ENCODE results near the gene CSRNP3. TPM values are rescaled to one million over a fixed set of nuclear protein-coding genes. Genes with fewer than 3 reads are reported as not detected.

CSRNP3 gene
- total RNA-seq, 2 donors from 2014 or later = 1.8 to 2.7 TPM

GRCh38 chr2:165632594-165632993 is 163.1 kb downstream of the CSRNP3 start:
- ATAC-seq (ENCODE audit: insufficient number of reproducible peaks, low FRiP score, low read depth) = no peak
- no peak overlapping the region for H3K27ac ChIP-seq
- TF ChIP-seq CTCF (IDR thresholded peaks at IDR 0.05) = no peak

GRCh38 chr2:165633431-165633830 is 163.9 kb downstream of the CSRNP3 start:
- ATAC-seq (ENCODE audit: insufficient number of reproducible peaks, low FRiP score, low read depth) (no peak), DNase-seq (ENCODE audit: low spot score) (no peak)
- Histone ChIP-seq H3K9me3 (no peaks in the 10 kb centered on the region), H3K27me3 (replicated peaks; ENCODE audit: insufficient read depth) (no peaks in the 10 kb centered on the region), H3K36me3 (no peaks in the 10 kb centered on the region), H3K4me1 (ENCODE audit: control insufficient read depth in 1 of 2, low read depth in 2 of 2) (peaks cover 0 to 12% of the 10 kb centered on the region in 2 donors), H3K27ac (no peak overlapping the region), H3K4me3 (no peak overlapping the region)
- TF ChIP-seq CTCF (IDR thresholded peaks at IDR 0.05) = no peak

More at GRCh38 chr2:165632594-165632993, 163.1 kb downstream of the CSRNP3 start:
- H3K9me3 ChIP-seq = no peaks in the 10 kb centered on the region
- no peak overlapping the region for H3K4me3 ChIP-seq
- no peak for DNase-seq (ENCODE audit: low spot score)
- no peaks in the 10 kb centered on the region for H3K36me3 ChIP-seq
- H3K4me1 ChIP-seq (ENCODE audit: control insufficient read depth in 1 of 2, low read depth in 2 of 2) = peaks cover 0 to 12% of the 10 kb centered on the region in 2 donors
- H3K27me3 ChIP-seq (replicated peaks; ENCODE audit: insufficient read depth) = no peaks in the 10 kb centered on the region

- Histone ChIP-seq H3K27me3 (replicated peaks; ENCODE audit: insufficient read depth) (no peaks in the 10 kb centered on the region), H3K27ac (no peak overlapping the region), H3K9me3 (no peaks in the 10 kb centered on the region), H3K4me1 (ENCODE audit: control insufficient read depth in 1 of 2, low read depth in 2 of 2) (peaks cover 0 to 12% of the 10 kb centered on the region in 2 donors), H3K4me3 (no peak overlapping the region), H3K36me3 (no peaks in the 10 kb centered on the region)
- DNase-seq (ENCODE audit: low spot score) (no peak), ATAC-seq (ENCODE audit: insufficient number of reproducible peaks, low FRiP score, low read depth) (no peak)
- TF ChIP-seq CTCF (IDR thresholded peaks at IDR 0.05) = no peak
Observed at GRCh38 chr2:165634282-165634681, 164.8 kb downstream of the CSRNP3 start.

- H3K27me3 ChIP-seq (replicated peaks; ENCODE audit: insufficient read depth) = no peaks in the 10 kb centered on the region
- ATAC-seq (ENCODE audit: insufficient number of reproducible peaks, low FRiP score, low read depth) = no peak
- H3K36me3 ChIP-seq = no peaks in the 10 kb centered on the region
- no peak overlapping the region for H3K4me3 ChIP-seq
- H3K9me3 ChIP-seq = no peaks in the 10 kb centered on the region
- H3K27ac ChIP-seq = no peak overlapping the region
- peaks cover 0 to 12% of the 10 kb centered on the region in 2 donors for H3K4me1 ChIP-seq (ENCODE audit: control insufficient read depth in 1 of 2, low read depth in 2 of 2)
- TF ChIP-seq CTCF (IDR thresholded peaks at IDR 0.05) = no peak
- DNase-seq (ENCODE audit: low spot score) = no peak
Observed at GRCh38 chr2:165634855-165635254, 165.4 kb downstream of the CSRNP3 start.

DNA sequence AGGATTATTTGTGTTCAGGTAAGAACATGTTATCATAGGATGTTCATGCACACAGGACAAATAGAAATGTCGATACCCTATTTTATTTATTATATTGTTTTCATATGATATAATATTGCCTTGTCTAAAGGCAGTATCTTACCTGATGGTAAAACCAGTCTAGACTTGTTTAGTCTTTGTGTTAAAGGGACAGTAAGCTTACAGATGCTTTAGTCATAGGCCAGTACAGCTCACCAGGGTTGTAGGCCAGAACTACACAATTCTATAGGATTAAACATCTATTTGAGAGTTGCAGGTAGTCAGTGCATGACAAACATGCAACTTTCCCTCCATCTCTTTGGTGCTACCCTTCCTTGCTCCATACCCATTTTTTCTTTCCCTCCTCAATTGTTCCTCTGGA is 166.0 kb downstream of the CSRNP3 start:
- H3K4me1 ChIP-seq (ENCODE audit: control insufficient read depth in 1 of 2, low read depth in 2 of 2) = peaks cover 0 to 17% of the 10 kb centered on the region in 2 donors
- no peak overlapping the region for H3K27ac ChIP-seq
- no peaks in the 10 kb centered on the region for H3K36me3 ChIP-seq
- TF ChIP-seq CTCF (IDR thresholded peaks at IDR 0.05) = no peak
- ATAC-seq (ENCODE audit: insufficient number of reproducible peaks, low FRiP score, low read depth) (no peak), DNase-seq (ENCODE audit: low spot score) (no peak)
- no peak overlapping the region for H3K4me3 ChIP-seq
- H3K27me3 ChIP-seq (replicated peaks; ENCODE audit: insufficient read depth) = no peaks in the 10 kb centered on the region
- no peaks in the 10 kb centered on the region for H3K9me3 ChIP-seq

Measured in thoracic aorta (tissue), 2 donors.